Activated CD8-positive, alpha-beta T cell treated with anti-CD3 and anti-CD28 coated beads for 36 hours (primary cell): ENCODE data around the gene CEP152. TPM values are rescaled to one million over a fixed set of nuclear protein-coding genes. Genes with fewer than 3 reads are reported as not detected.

Source experiments
- ATAC-seq: fragments of 200-7000 bp; cut with Tn5 transposase; one replicate; pipeline ENCODE4 v1.10.0; 2021; ENCODE audit warnings: mild to moderate bottlenecking, moderate library complexity
- CTCF ChIA-PET: fragments of 350-600 bp; sonication (Branson Sonifier 250); formaldehyde crosslinking; loops from one replicate; lab custom pipeline; 2021; ENCODE audit warnings: antibody characterized with exemption; lab: Charles Lee
- POLR2A ChIA-PET: fragments of 350-600 bp; sonication (Branson Sonifier 250); formaldehyde crosslinking; loops from one replicate; lab custom pipeline; 2021; ENCODE audit warnings: antibody characterized with exemption; lab: Charles Lee
- DNase-seq: peaks from one replicate; pipeline ENCODE4 v3.0.0-alpha.2; 2020
- H3K27ac Mint-ChIP-seq: one replicate; pipeline ENCODE4 v1.8.0; 2021; ENCODE audit warnings: mild to moderate bottlenecking, mixed read lengths
- H3K27me3 Mint-ChIP-seq: one replicate; pipeline ENCODE4 v1.8.0; 2021; ENCODE audit warnings: mixed read lengths
- H3K36me3 Mint-ChIP-seq: one replicate; pipeline ENCODE4 v1.8.0; 2021; ENCODE audit warnings: low read depth, mixed read lengths
- H3K4me1 Mint-ChIP-seq: one replicate; pipeline ENCODE4 v1.8.0; 2021; ENCODE audit warnings: low read depth, mixed read lengths
- H3K4me3 Mint-ChIP-seq: one replicate; pipeline ENCODE4 v1.8.0; 2021; ENCODE audit warnings: mild to moderate bottlenecking, moderate library complexity, mixed read lengths
- H3K9me3 Mint-ChIP-seq: one replicate; pipeline ENCODE4 v1.8.0; 2021; ENCODE audit warnings: mixed read lengths
- intact Hi-C: fragments of 100-400 bp; cut with micrococcal nuclease; formaldehyde crosslinking; loops from one replicate; pipeline ENCODE4 v1.10.0; 2022
- total RNA-seq, 2 experiments: library from RNA; stranded (reverse); gene quantifications; one replicate each; pipeline ENCODE4 v1.2.3, GENCODE V29; 2021
- TF ChIP-seq, protein P1 (sequence below): fragments of 200-600 bp; IDR thresholded peaks from one replicate; pipeline ENCODE4 v1.8.0; 2022; ENCODE audit warnings: antibody characterized with exemption, mild to moderate bottlenecking

Gene CEP152
- total RNA-seq, 2 experiments from 2014 or later, result 39.2 to 39.7 TPM

- Mint-ChIP-seq H3K27ac (no peak overlapping the region), H3K36me3 (peaks cover 46% of the 10 kb centered on the region), H3K4me1 (no peaks in the 10 kb centered on the region), H3K27me3 (no peaks in the 10 kb centered on the region), H3K9me3 (no peaks in the 10 kb centered on the region), H3K4me3 (no peak overlapping the region)
- TF ChIP-seq, protein P1, sequence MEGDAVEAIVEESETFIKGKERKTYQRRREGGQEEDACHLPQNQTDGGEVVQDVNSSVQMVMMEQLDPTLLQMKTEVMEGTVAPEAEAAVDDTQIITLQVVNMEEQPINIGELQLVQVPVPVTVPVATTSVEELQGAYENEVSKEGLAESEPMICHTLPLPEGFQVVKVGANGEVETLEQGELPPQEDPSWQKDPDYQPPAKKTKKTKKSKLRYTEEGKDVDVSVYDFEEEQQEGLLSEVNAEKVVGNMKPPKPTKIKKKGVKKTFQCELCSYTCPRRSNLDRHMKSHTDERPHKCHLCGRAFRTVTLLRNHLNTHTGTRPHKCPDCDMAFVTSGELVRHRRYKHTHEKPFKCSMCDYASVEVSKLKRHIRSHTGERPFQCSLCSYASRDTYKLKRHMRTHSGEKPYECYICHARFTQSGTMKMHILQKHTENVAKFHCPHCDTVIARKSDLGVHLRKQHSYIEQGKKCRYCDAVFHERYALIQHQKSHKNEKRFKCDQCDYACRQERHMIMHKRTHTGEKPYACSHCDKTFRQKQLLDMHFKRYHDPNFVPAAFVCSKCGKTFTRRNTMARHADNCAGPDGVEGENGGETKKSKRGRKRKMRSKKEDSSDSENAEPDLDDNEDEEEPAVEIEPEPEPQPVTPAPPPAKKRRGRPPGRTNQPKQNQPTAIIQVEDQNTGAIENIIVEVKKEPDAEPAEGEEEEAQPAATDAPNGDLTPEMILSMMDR, result no peak
- intact Hi-C loops, result no loop called here
- POLR2A ChIA-PET, result no interaction called here
- CTCF ChIA-PET, result no interaction called here
- DNase-seq (no peak), ATAC-seq (no peak)
Observed at GRCh38 chr15:48781017-48781416, 29.9 kb downstream of the CEP152 start.

DNA sequence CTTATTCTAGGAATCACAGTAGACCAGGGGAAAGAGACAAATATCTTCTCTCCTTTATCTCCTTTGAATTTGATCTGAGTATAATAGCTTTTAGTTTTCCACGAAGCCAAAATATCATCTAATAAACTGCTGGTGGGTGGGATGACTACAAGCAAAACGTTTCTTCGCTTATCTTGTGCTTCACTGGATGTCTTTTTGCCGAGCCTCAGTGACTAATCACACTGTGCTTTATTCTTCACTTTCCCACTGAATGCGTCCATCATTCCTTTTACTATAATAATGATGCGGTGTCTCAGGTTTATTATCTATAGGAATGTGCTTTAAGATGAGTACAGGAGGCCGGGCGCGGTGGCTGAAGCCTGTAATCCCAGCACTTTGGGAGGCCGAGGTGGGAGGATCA, 32.5 kb downstream of the CEP152 start:
- ATAC-seq (no peak), DNase-seq (no peak)
- ChIA-PET CTCF (no interaction called here), POLR2A (no interaction called here)
- intact Hi-C loops, result no loop called here
- H3K4me1 Mint-ChIP-seq, result no peaks in the 10 kb centered on the region
- H3K36me3 Mint-ChIP-seq, result peaks cover 53% of the 10 kb centered on the region
- peaks cover 4% of the 10 kb centered on the region for H3K9me3 Mint-ChIP-seq
- TF ChIP-seq, protein P1, result no peak
- no peaks in the 10 kb centered on the region for H3K27me3 Mint-ChIP-seq
- no peak overlapping the region for H3K27ac Mint-ChIP-seq
- no peak overlapping the region for H3K4me3 Mint-ChIP-seq

- H3K4me1 Mint-ChIP-seq, result no peaks in the 10 kb centered on the region
- ChIA-PET POLR2A (no interaction called here), CTCF (no interaction called here)
- H3K4me3 Mint-ChIP-seq, result no peak overlapping the region
- TF ChIP-seq, protein P1, result no peak
- no peaks in the 10 kb centered on the region for H3K27me3 Mint-ChIP-seq
- no peak for DNase-seq
- peaks cover 4% of the 10 kb centered on the region for H3K9me3 Mint-ChIP-seq
- intact Hi-C loops, result no loop called here
- no peak for ATAC-seq
- peaks cover 55% of the 10 kb centered on the region for H3K36me3 Mint-ChIP-seq
- no peak overlapping the region for H3K27ac Mint-ChIP-seq
Observed at GRCh38 chr15:48777645-48778330, 33.1 kb downstream of the CEP152 start.

- no peak overlapping the region for H3K4me3 Mint-ChIP-seq
- POLR2A ChIA-PET, result no interaction called here
- no peak overlapping the region for H3K27ac Mint-ChIP-seq
- H3K4me1 Mint-ChIP-seq, result no peaks in the 10 kb centered on the region
- DNase-seq (no peak), ATAC-seq (no peak)
- intact Hi-C loops, result no loop called here
- H3K27me3 Mint-ChIP-seq, result no peaks in the 10 kb centered on the region
- CTCF ChIA-PET, result no interaction called here
- peaks cover 51% of the 10 kb centered on the region for H3K36me3 Mint-ChIP-seq
- H3K9me3 Mint-ChIP-seq, result peaks cover 4% of the 10 kb centered on the region
- TF ChIP-seq, protein P1, result no peak
Observed at GRCh38 chr15:48775546-48775945, 35.3 kb downstream of the CEP152 start.

- CTCF ChIA-PET, result no interaction called here
- POLR2A ChIA-PET, result interaction anchor here (0.8 kb wide), 1 partner anchor 443 kb away, joined by 3 read pairs; no protein-coding TSS in a partner anchor
- TF ChIP-seq, protein P1, result no peak
- no peak for ATAC-seq
- Mint-ChIP-seq H3K27ac (no peak overlapping the region), H3K9me3 (peaks cover 4% of the 10 kb centered on the region), H3K36me3 (peaks cover 55% of the 10 kb centered on the region), H3K4me3 (no peak overlapping the region), H3K4me1 (no peaks in the 10 kb centered on the region), H3K27me3 (no peaks in the 10 kb centered on the region)
- intact Hi-C loops, result no loop called here
- no peak for DNase-seq
Observed at GRCh38 chr15:48774484-48774883, 36.4 kb downstream of the CEP152 start.
